SU-DHL-6 (cell line): Measurements from ENCODE around the gene PRKN.

ENCODE experiments used
- H2AFZ ChIP-seq: fragments of 200-600 bp; sonication (generic); 2 replicates; pipeline ENCODE4 v1.6.1; 2014; ENCODE audit warnings: low read depth, mild to moderate bottlenecking, moderate library complexity, mixed read lengths, antibody characterized with exemption, low read length; ENCODE audit not compliant: severe bottlenecking
- H3F3A ChIP-seq: fragments of 200-600 bp; shearing (Covaris generic); 2 replicates; pipeline ENCODE4 v1.6.0; 2016; ENCODE audit warnings: antibody characterized with exemption, mild to moderate bottlenecking; ENCODE audit not compliant: insufficient read depth
- H3K27ac ChIP-seq: fragments of 200-600 bp; sonication (generic); 2 replicates; pipeline ENCODE4 v1.5.1; 2016; ENCODE audit warnings: low read depth, mild to moderate bottlenecking, low read length, moderate library complexity, mixed read lengths
- H3K27me3 ChIP-seq: fragments of 200-600 bp; sonication (generic), shearing (Covaris generic); 2 replicates; pipeline ENCODE4 v1.6.0; 2014; ENCODE audit warnings: mild to moderate bottlenecking, low read length
- H3K36me3 ChIP-seq: fragments of 200-600 bp; sonication (generic); 2 replicates; pipeline ENCODE4 v1.6.1; 2014; ENCODE audit warnings: mild to moderate bottlenecking, low read length, mixed read lengths
- H3K4me2 ChIP-seq: fragments of 300-600, 200-600 bp; shearing (Covaris generic), sonication (generic); 2 replicates; pipeline ENCODE4 v1.6.0; 2014; ENCODE audit warnings: low read length, low read depth, mild to moderate bottlenecking; ENCODE audit not compliant: poor library complexity, severe bottlenecking
- H3K4me3 ChIP-seq: fragments of 200-600 bp; sonication (generic); 2 replicates; pipeline ENCODE4 v1.5.1; 2014; ENCODE audit warnings: antibody characterized with exemption, low read length, mild to moderate bottlenecking, mixed read lengths; ENCODE audit not compliant: insufficient read depth, poor library complexity, severe bottlenecking
- H3K79me2 ChIP-seq: fragments of 200-600 bp; sonication (generic); 2 replicates; pipeline ENCODE4 v1.6.1; 2014; ENCODE audit warnings: mild to moderate bottlenecking, low read length, moderate library complexity; ENCODE audit not compliant: insufficient read depth
- H3K9ac ChIP-seq: fragments of 200-600 bp; sonication (generic); 2 replicates; pipeline ENCODE4 v1.7.0; 2014; ENCODE audit warnings: mild to moderate bottlenecking, low read length
- H3K9me2 ChIP-seq: fragments of 200-600 bp; sonication (generic); replicated peaks from 2 replicates; pipeline ENCODE4 v1.6.1; 2014; ENCODE audit warnings: low read length; ENCODE audit not compliant: insufficient read depth
- H3K9me3 ChIP-seq: fragments of 200-600 bp; sonication (generic); 2 replicates; pipeline ENCODE4 v1.6.1; 2014; ENCODE audit warnings: low read length, mixed read lengths; ENCODE audit not compliant: insufficient read depth
- H4K20me1 ChIP-seq: fragments of 200-600 bp; sonication (generic); 2 replicates; pipeline ENCODE4 v1.6.1; 2014; ENCODE audit warnings: low read depth, mild to moderate bottlenecking, antibody characterized with exemption, low read length, moderate library complexity, mixed read lengths
- CTCF ChIP-seq: fragments of 200-600 bp; sonication (generic); IDR thresholded peaks from one replicate; pipeline ENCODE4 v1.5.1; 2017; ENCODE audit warnings: antibody characterized with exemption, mild to moderate bottlenecking, low read length, moderate library complexity; ENCODE audit not compliant: insufficient read depth, poor library complexity, severe bottlenecking
- EZH2phosphoT487 ChIP-seq: fragments of 200-600 bp; sonication (generic), shearing (Covaris generic); conservative IDR thresholded peaks from 2 replicates; pipeline ENCODE4 v1.6.1; 2018; ENCODE audit warnings: mild to moderate bottlenecking, antibody characterized with exemption, low read length, moderate library complexity, mixed read lengths

Gene PRKN

GRCh38 chr6:161736781-161737292 lies 990.7 kb downstream of the PRKN start:
- Histone ChIP-seq H3K4me2 (no peak overlapping the region), H3K9me2 (no peaks in the 10 kb centered on the region), H2AFZ (no peak overlapping the region), H3F3A (no peaks in the 10 kb centered on the region), H3K36me3 (no peaks in the 10 kb centered on the region), H3K27ac (no peak overlapping the region), H3K27me3 (no peaks in the 10 kb centered on the region), H4K20me1 (no peaks in the 10 kb centered on the region), H3K9ac (no peak overlapping the region), H3K4me3 (no peak overlapping the region), H3K9me3 (no peaks in the 10 kb centered on the region), H3K79me2 (no peaks in the 10 kb centered on the region)
- no peak for TF ChIP-seq EZH2phosphoT487

- no peak overlapping the region for H3K4me2 ChIP-seq
- no peak overlapping the region for H3K4me3 ChIP-seq
- no peaks in the 10 kb centered on the region for H4K20me1 ChIP-seq
- H3K27ac ChIP-seq = no peak overlapping the region
- no peak overlapping the region for H2AFZ ChIP-seq
- H3K36me3 ChIP-seq = no peaks in the 10 kb centered on the region
- H3K27me3 ChIP-seq = no peaks in the 10 kb centered on the region
- no peaks in the 10 kb centered on the region for H3K79me2 ChIP-seq
- H3K9ac ChIP-seq = no peak overlapping the region
- H3K9me2 ChIP-seq = no peaks in the 10 kb centered on the region
- H3F3A ChIP-seq = no peaks in the 10 kb centered on the region
- TF ChIP-seq CTCF (no peak), EZH2phosphoT487 (no peak)
- no peaks in the 10 kb centered on the region for H3K9me3 ChIP-seq
Measured at GRCh38 chr6:161736326-161736725, 991.2 kb downstream of the PRKN start.

- Histone ChIP-seq H3K27me3 (no peaks in the 10 kb centered on the region), H2AFZ (no peak overlapping the region), H3F3A (no peaks in the 10 kb centered on the region), H3K9me2 (no peaks in the 10 kb centered on the region), H3K27ac (no peak overlapping the region), H3K4me2 (no peak overlapping the region), H3K79me2 (no peaks in the 10 kb centered on the region), H3K9ac (no peak overlapping the region), H3K4me3 (no peak overlapping the region), H3K36me3 (no peaks in the 10 kb centered on the region), H4K20me1 (no peaks in the 10 kb centered on the region), H3K9me3 (no peaks in the 10 kb centered on the region)
- no peak for TF ChIP-seq EZH2phosphoT487
- TF ChIP-seq CTCF = no peak
Measured at GRCh38 chr6:161732594-161732993, 995.0 kb downstream of the PRKN start.

- Histone ChIP-seq H3K9me3 (no peaks in the 10 kb centered on the region), H3K4me3 (no peak overlapping the region), H3F3A (no peaks in the 10 kb centered on the region), H3K79me2 (no peaks in the 10 kb centered on the region), H3K9me2 (no peaks in the 10 kb centered on the region), H3K27ac (no peak overlapping the region), H4K20me1 (no peaks in the 10 kb centered on the region), H3K27me3 (no peaks in the 10 kb centered on the region), H3K4me2 (no peak overlapping the region), H2AFZ (no peak overlapping the region), H3K36me3 (no peaks in the 10 kb centered on the region), H3K9ac (no peak overlapping the region)
- TF ChIP-seq CTCF (no peak), EZH2phosphoT487 (no peak)
Measured at GRCh38 chr6:161727083-161727833, 1000.3 kb downstream of the PRKN start.
